ACHN (cell line): Measurements from ENCODE around the gene SLC16A8.

Experiments
- DNase-seq: peaks from one replicate; pipeline ENCODE4 v3.0.0-alpha.2; 2015
- in situ Hi-C: cut with HindIII; loops from 2 replicates; pipeline ENCODE4 v1.10.0; 2017; ENCODE audit warnings: low sequenced_read_pairs, low pct_ligation_motif_present, low pct_unique_long_range_greater_than_20kb

The SLC16A8 gene

GRCh38 chr22:38078046-38078840 is 5.7 kb downstream of the SLC16A8 start:
- DNase-seq = no peak
- in situ Hi-C loops = no loop called here

- no peak for DNase-seq
- in situ Hi-C loops = no loop called here
Observed at GRCh38 chr22:38077595-38077994, 6.4 kb downstream of the SLC16A8 start.

GRCh38 chr22:38077096-38077495 is 6.9 kb downstream of the SLC16A8 start:
- in situ Hi-C loops = no loop called here
- no peak for DNase-seq

GRCh38 chr22:38075961-38076360 is 8.0 kb downstream of the SLC16A8 start:
- in situ Hi-C loops = no loop called here
- DNase-seq = no peak

- in situ Hi-C loops = no loop called here
- no peak for DNase-seq
Observed at GRCh38 chr22:38075105-38075825, 8.7 kb downstream of the SLC16A8 start.

- in situ Hi-C loops = no loop called here
- no peak for DNase-seq
Observed at GRCh38 chr22:38074181-38075104, 9.5 kb downstream of the SLC16A8 start.

- DNase-seq = no peak
- in situ Hi-C loops = no loop called here
Observed at GRCh38 chr22:38073150-38074130, 10.5 kb downstream of the SLC16A8 start.

- in situ Hi-C loops = no loop called here
- DNase-seq = no peak
Observed at GRCh38 chr22:38072322-38073149, 11.4 kb downstream of the SLC16A8 start.

- no peak for DNase-seq
- in situ Hi-C loops = no loop called here
Observed at GRCh38 chr22:38071421-38072321, 12.3 kb downstream of the SLC16A8 start.

GRCh38 chr22:38070250-38070921 is 13.6 kb downstream of the SLC16A8 start:
- no peak for DNase-seq
- in situ Hi-C loops = no loop called here

GRCh38 chr22:38069372-38070249 is 14.4 kb downstream of the SLC16A8 start:
- DNase-seq = peak; percentile 10
- in situ Hi-C loops = no loop called here

GRCh38 chr22:38068641-38069371 is 15.2 kb downstream of the SLC16A8 start:
- in situ Hi-C loops = no loop called here
- no peak for DNase-seq

- no peak for DNase-seq
- in situ Hi-C loops = no loop called here
Observed at GRCh38 chr22:38067761-38068360, 16.1 kb downstream of the SLC16A8 start.

GRCh38 chr22:38067028-38067415 is 17.0 kb downstream of the SLC16A8 start:
- no peak for DNase-seq
- in situ Hi-C loops = no loop called here
